ENCODE data around the gene MBD2. TPM values are rescaled to one million over a fixed set of nuclear protein-coding genes. Genes with fewer than 3 reads are reported as not detected.

The MBD2 gene
- total RNA-seq, 1 donor = 34.2 TPM

DNA sequence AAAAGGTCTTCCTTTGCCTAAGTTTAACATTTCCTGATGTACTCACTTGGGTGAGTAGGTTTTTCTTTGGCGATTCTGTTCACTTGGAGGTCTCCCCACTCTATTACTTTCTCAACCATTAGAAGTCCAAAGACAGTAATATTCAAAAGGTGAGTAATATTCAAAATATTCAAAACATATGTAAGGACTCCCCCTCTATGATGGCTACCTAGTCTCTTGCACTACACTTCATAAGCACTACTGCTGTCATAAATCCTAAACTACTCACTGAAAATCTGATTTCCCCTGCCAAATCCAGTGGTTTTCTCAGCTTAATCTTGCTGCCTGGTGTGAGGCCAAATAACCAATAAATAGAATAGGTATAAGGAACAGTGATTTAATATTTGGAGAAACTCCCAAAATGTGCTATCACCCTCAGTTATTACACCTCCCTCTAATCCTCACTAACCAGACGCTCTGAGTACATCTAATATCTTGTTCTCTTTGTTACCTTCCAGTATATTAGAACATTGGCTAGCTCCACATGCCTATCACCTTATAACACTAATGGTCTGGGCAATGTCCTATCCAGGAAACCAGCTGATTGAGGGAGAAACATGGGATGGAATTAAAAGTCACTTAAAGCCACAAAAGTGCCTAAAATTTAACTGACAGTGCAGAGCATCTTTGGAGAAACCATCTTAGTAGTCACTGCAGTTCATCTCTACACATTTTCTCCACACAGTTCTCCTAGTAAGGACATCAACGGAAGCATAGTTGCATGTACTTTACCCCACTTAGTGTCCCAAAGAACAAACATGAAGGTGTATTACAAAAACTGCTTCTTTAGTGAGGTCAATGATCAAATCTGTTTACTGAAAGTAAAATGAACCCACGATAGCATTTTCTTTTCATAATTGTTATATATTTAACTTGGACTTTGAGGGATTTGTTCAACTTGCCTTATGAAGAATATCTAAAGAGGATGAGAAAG, 54.8 kb downstream of the MBD2 start:
- no peak overlapping the region for H3K4me3 ChIP-seq (ENCODE audit: low read depth, low read length)
- no peak for TF ChIP-seq CTCF (IDR thresholded peaks at IDR 0.05; ENCODE audit: insufficient read depth, low read length)
- peak; percentile 39 for DNase-seq (ENCODE audit: low read depth)

DNA sequence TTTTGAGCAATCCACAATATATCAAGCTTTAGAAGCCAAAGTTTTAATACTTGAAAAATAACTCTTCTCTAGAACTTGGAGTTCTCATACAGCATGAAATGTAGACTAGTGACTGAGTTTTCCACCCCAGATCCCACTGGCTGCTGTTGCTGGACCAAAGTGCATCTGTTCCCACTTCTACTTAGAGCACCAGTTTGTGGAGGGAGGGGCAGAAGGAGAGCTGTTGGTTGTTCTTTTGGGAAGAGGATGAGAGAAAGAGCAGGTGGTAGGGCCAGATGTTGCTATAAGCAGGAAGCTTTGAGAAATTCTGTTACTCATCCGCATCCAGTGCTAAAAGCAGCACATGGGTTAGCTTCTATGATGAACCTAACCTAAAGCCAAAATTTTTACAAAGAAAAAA, 59.0 kb downstream of the MBD2 start:
- TF ChIP-seq CTCF (IDR thresholded peaks at IDR 0.05; ENCODE audit: insufficient read depth, low read length) = no peak
- no peak for DNase-seq (ENCODE audit: low read depth)
- no peak overlapping the region for H3K4me3 ChIP-seq (ENCODE audit: low read depth, low read length)

- no peak for DNase-seq (ENCODE audit: low read depth)
- TF ChIP-seq CTCF (IDR thresholded peaks at IDR 0.05; ENCODE audit: insufficient read depth, low read length) = no peak
- H3K4me3 ChIP-seq (ENCODE audit: low read depth, low read length) = no peak overlapping the region
Observed at GRCh38 chr18:54163453-54163852, 61.0 kb downstream of the MBD2 start.

DNA sequence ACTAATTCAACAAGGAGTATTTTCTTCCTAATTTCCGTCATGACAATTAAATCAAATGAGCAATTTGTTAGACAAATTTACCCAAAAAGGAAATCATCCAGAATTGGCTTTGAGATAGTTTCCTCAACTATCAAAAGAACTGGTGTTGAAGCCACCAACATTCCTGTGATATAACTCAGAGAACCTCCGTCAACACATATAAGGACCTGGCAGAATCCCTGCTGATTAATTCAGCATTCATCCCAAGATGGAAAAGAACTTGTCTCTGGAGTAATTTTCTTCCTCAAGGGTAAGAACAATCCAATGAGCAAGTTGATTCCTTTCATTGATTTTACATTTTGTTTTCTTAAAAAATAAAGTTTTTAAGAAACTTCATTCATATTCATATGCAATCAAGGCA, 62.0 kb downstream of the MBD2 start:
- peak; percentile 83 for DNase-seq (ENCODE audit: low read depth)
- no peak overlapping the region for H3K4me3 ChIP-seq (ENCODE audit: low read depth, low read length)
- no peak for TF ChIP-seq CTCF (IDR thresholded peaks at IDR 0.05; ENCODE audit: insufficient read depth, low read length)

DNA sequence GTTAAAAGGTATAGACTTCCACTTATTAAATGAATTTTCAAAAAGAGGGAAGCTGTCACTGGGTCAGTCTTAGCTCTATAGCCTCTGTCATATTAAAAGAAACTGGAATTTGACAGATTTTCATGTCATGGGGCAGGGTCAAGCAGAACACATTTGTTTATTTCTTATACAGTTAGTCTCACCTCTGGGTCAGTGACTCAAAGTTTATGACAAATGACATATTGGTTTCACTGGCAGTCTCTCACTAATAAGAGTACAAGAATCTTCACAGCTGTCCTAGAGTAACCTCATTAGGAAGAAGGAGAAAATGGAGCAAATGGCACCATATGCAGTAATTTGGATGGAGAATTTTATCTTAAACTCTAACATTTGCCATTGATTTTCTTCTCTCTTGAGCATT, 63.2 kb downstream of the MBD2 start:
- no peak for TF ChIP-seq CTCF (IDR thresholded peaks at IDR 0.05; ENCODE audit: insufficient read depth, low read length)
- no peak overlapping the region for H3K4me3 ChIP-seq (ENCODE audit: low read depth, low read length)
- DNase-seq (ENCODE audit: low read depth) = no peak

GRCh38 chr18:54159906-54160305, 64.6 kb downstream of the MBD2 start:
- H3K4me3 ChIP-seq (ENCODE audit: low read depth, low read length) = no peak overlapping the region
- no peak for DNase-seq (ENCODE audit: low read depth)
- no peak for TF ChIP-seq CTCF (IDR thresholded peaks at IDR 0.05; ENCODE audit: insufficient read depth, low read length)

Data from fibroblast of the aortic adventitia (primary cell).